ENCODE data around the gene GNAT1. TPM values are rescaled to one million over a fixed set of nuclear protein-coding genes. Genes with fewer than 3 reads are reported as not detected.
A peak's percentile ranks its signal among the peaks of the same experiment; 100 is the strongest.

Gene GNAT1
- total RNA-seq, 1 donor from 2014 or later, result 0.12 TPM

DNA sequence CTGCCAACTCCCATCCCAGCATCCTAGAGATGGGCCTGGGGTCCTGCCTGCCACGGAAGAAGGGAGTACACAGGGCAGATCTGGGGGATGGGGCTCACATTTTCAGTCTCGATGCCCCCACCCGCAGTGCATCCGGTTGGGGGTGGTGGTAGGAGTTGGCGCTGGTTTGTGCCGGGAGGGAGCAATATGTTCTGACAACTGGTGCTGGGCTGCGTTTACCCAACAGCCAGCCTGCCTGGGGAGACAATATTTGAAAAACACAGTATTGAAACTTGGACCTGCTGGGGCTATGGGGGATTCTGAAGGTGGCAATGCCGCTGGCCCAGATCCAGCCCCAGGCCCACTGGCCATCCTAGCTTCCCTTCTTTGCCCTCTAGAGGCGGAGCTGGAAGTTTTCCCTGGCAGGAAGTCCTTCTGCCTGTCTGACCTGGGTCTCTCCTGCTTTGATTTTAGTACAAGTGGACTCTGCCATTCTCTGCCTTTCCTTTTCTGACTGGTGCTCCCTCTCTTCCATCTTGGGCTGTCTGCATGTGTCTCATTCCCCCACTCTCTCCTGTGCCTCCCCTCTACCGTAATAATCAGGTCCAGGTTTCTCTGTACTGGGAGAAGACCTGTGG, 32.8 kb upstream of the GNAT1 start:
- Mint-ChIP-seq H3K27me3 (peaks cover 7% of the 10 kb centered on the region), H3K4me1 (ENCODE audit: low read depth) (peaks cover 27% of the 10 kb centered on the region), H3K27ac (peak overlapping the region; percentile 62), H3K4me3 (ENCODE audit: low read depth) (peak overlapping the region; percentile 87), H3K9me3 (ENCODE audit: low read depth) (no peaks in the 10 kb centered on the region), H3K36me3 (ENCODE audit: insufficient read depth) (peaks cover 2% of the 10 kb centered on the region)
- TF ChIP-seq, protein P1, sequence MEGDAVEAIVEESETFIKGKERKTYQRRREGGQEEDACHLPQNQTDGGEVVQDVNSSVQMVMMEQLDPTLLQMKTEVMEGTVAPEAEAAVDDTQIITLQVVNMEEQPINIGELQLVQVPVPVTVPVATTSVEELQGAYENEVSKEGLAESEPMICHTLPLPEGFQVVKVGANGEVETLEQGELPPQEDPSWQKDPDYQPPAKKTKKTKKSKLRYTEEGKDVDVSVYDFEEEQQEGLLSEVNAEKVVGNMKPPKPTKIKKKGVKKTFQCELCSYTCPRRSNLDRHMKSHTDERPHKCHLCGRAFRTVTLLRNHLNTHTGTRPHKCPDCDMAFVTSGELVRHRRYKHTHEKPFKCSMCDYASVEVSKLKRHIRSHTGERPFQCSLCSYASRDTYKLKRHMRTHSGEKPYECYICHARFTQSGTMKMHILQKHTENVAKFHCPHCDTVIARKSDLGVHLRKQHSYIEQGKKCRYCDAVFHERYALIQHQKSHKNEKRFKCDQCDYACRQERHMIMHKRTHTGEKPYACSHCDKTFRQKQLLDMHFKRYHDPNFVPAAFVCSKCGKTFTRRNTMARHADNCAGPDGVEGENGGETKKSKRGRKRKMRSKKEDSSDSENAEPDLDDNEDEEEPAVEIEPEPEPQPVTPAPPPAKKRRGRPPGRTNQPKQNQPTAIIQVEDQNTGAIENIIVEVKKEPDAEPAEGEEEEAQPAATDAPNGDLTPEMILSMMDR (IDR thresholded peaks at IDR 0.05; ENCODE audit: unreplicated experiment), result no peak
- no peak for DNase-seq (ENCODE audit: low spot score, unreplicated experiment)

DNA sequence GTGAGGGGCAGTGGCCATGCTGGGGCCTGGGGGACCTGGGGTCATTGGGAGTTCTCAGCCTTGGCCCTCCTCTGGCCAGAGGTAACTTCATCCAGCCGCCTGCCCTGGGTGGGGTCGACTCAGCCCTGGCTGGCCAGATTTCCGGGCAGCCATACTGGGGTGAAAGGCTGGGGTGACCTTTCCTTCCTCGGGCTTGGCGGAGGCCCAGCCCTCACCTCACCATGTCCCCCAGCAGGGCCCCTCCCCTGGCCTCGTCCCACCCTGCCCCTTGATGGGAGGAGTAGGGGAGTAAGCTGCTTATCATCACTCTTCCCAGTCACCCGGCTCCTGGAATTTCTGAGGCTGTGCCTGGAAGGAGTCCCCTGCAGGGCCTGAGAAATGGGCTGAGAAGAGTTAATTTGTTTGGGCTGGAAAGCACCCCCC, 30.8 kb upstream of the GNAT1 start:
- Mint-ChIP-seq H3K9me3 (ENCODE audit: low read depth) (no peaks in the 10 kb centered on the region), H3K4me3 (ENCODE audit: low read depth) (no peak overlapping the region), H3K4me1 (ENCODE audit: low read depth) (peaks cover 25% of the 10 kb centered on the region), H3K27me3 (no peaks in the 10 kb centered on the region), H3K27ac (no peak overlapping the region), H3K36me3 (ENCODE audit: insufficient read depth) (peaks cover 2% of the 10 kb centered on the region)
- TF ChIP-seq, protein P1 (IDR thresholded peaks at IDR 0.05; ENCODE audit: unreplicated experiment), result no peak
- no peak for DNase-seq (ENCODE audit: low spot score, unreplicated experiment)

DNA sequence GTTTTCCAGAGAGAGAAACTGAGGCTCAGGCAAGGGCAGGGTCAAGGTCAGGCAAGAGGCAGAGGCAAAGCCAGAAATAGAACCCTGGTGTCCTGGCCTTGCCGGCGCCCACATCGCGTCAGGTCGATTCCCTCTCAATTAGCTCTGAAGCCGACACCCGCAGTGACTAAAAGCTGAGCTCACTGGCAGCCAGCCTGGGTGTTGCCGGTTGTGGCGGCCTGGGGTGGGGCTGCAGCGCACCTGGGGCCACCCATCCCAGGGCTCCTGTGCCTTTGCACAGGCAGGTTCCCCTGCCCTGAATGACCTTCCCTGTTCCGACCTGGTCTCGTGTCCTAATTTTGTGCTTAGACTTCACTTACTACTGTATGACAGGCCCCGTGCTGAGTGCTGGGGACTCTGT, 30.1 kb upstream of the GNAT1 start:
- no peak for DNase-seq (ENCODE audit: low spot score, unreplicated experiment)
- peaks cover 19% of the 10 kb centered on the region for H3K4me1 Mint-ChIP-seq (ENCODE audit: low read depth)
- TF ChIP-seq, protein P1 (IDR thresholded peaks at IDR 0.05; ENCODE audit: unreplicated experiment), result no peak
- H3K9me3 Mint-ChIP-seq (ENCODE audit: low read depth), result no peaks in the 10 kb centered on the region
- no peak overlapping the region for H3K4me3 Mint-ChIP-seq (ENCODE audit: low read depth)
- H3K27ac Mint-ChIP-seq, result no peak overlapping the region
- H3K36me3 Mint-ChIP-seq (ENCODE audit: insufficient read depth), result peaks cover 2% of the 10 kb centered on the region
- no peaks in the 10 kb centered on the region for H3K27me3 Mint-ChIP-seq

DNA sequence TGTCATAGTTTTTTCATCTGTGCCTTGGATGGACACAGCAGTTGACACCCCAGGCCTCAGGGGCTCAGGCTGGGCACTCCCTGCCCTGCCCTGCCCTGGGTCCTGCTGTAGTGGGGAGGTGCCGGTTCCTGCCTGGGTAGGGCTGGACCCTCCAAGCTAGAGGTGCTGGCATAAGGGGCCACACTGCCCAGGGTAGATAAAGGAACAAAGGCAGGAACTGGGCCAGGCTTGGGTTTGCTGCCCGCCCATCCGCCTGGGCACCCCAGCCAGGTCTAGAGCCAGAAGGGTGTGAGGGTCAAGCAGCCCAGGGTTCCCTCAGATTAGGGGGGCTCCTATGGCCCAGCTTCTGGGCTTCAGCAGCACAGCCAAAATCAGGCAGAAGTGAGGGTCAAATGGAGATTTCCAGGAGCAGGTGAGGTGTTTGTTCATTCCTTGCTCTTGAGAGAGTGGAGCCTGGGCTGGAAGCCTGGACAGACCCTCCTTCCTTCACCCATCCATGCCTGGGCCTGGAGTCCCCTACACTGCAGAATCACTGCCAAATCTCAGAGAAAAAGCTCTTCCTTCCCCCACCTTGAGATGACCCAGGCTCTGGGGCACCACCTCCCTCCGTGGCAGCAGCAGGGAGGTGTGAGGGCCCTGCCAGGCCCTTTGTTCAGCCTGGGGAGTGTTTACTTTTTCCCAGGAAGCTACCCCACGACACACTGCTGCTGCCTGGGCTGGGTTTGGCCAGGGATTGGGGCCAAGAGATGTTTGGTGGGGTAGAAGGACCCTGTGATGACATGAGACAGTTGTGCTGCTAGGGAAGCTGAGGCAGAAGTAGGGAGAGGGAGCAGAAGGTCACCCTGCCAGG, 29.2 kb upstream of the GNAT1 start:
- H3K27me3 Mint-ChIP-seq, result no peaks in the 10 kb centered on the region
- no peak for DNase-seq (ENCODE audit: low spot score, unreplicated experiment)
- no peaks in the 10 kb centered on the region for H3K9me3 Mint-ChIP-seq (ENCODE audit: low read depth)
- peaks cover 2% of the 10 kb centered on the region for H3K36me3 Mint-ChIP-seq (ENCODE audit: insufficient read depth)
- TF ChIP-seq, protein P1 (IDR thresholded peaks at IDR 0.05; ENCODE audit: unreplicated experiment), result no peak
- H3K27ac Mint-ChIP-seq, result no peak overlapping the region
- no peak overlapping the region for H3K4me3 Mint-ChIP-seq (ENCODE audit: low read depth)
- H3K4me1 Mint-ChIP-seq (ENCODE audit: low read depth), result peaks cover 25% of the 10 kb centered on the region

DNA sequence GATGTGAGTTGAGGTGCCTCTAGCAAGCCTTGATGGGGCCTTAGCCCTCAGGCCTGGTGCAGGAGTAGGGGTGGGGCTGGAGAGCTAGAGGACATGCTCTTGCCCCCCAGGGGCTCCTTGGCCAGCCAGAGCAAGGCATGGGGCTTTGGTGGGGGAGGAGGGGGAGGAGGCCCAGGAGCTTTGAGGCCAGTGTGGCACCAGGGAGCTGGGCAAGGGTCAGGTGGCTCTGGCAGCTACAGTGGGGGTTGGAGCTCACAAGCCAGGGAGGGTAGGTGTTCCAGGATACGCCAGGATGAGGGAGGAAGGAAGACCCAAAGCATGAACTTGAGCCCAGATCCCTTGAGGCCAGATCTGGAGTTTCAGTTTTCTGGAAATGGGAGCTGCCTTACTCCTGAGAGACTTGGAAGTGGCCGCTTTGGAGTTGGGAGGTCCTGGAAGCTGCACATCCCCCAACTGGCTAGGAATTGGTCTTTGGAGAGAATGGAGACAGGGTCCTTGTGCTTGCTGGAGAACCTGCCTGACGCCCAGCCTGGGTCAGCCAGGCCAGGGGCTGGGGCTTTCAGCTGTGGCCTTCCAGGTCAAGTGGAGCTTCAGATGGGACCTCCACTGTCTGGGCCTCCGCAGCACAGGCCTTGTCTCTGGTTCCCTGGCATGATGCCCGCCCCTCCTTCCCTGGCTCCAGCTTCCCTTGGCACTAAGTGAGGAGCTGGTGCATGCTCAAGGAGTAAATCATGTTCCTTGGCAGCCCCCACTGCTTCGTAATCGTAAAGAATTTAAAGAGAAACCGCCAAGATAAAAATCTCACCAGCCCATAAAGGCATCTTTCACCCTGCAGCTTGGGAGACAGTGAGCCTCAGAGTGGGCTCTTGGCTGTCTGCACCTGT, 27.6 kb upstream of the GNAT1 start:
- Mint-ChIP-seq H3K27me3 (no peaks in the 10 kb centered on the region), H3K4me1 (ENCODE audit: low read depth) (peaks cover 20% of the 10 kb centered on the region), H3K4me3 (ENCODE audit: low read depth) (no peak overlapping the region), H3K27ac (no peak overlapping the region), H3K9me3 (ENCODE audit: low read depth) (no peaks in the 10 kb centered on the region), H3K36me3 (ENCODE audit: insufficient read depth) (peaks cover 2% of the 10 kb centered on the region)
- TF ChIP-seq, protein P1 (IDR thresholded peaks at IDR 0.05; ENCODE audit: unreplicated experiment), result no peak
- DNase-seq (ENCODE audit: low spot score, unreplicated experiment), result no peak

Data from progenitor cell of endocrine pancreas (in vitro differentiated cells).